ENCODE results near the gene ZFAND2B.
A peak's percentile ranks its signal among the peaks of the same experiment; 100 is the strongest.

ZFAND2B gene

DNA sequence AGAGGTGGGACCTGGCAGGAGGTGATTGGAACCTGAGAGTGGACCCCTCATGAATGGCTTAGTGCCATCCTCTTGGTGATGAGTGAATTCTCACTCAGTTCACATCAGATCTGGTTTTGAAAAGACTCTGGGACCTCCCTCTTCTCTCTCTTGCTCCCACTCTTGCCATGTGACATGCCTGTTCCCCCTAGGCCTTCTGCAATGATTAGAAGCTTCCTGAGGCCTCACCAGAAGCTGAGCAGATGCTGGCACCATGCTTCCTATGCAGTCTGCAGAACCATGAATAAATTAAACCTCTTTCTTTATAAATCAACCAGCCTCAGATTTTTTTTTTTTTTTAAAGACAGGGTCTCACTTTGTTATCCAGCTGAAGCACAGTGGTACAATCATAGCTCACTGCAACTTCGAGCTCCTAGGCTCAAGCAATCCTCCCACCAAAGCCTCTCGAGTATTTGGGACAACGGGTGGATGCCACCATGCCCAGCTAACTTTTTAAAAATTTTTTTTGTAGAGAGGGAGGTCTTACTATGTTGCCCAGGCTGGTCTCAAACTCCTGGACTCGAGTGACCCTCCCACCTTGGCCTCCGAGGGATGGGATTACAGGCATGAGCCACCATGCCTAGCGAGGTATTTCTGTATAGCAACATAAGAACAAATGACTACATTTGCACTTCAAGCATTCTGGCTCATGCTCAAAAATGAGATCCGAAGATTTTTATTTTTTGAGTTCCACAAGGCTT is 2.0 kb upstream of the ZFAND2B start:
- DNase-seq: no peak

DNA sequence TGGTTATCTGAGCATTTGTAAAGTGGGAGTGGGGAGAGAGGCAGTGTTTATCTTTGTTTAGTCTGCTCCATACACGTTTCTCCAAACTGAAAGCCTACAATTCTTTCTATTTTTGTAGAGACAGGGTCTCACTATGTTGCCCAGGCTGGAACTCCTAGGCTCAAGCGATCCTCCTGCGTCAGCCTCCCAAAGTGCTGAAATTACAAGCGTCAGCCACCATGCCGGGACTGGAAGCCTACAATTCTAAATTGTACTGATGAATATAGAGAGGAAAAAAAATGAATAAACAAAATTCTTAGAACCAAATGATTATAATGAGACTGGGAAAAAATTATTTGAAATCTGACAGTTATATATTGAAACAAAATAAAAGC is 1.4 kb upstream of the ZFAND2B start:
- no peak for DNase-seq

DNA sequence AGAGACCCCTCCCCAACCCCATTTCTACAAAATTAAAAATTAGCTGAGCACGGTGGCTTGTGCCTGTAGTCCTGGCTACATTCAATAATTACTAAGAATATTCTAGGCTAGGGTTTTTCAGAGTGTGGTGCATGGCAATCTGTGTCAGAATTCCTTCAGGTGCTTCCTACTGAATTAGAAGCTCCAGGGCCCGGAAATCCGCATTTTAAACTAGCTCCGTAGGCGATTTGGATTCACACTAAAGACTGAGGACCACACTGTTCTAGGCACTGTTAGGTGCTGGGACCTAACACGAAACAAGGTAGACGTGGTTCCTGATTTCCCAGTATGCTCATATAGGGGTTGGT is 628 bp upstream of the ZFAND2B start:
- DNase-seq: no peak

DNA sequence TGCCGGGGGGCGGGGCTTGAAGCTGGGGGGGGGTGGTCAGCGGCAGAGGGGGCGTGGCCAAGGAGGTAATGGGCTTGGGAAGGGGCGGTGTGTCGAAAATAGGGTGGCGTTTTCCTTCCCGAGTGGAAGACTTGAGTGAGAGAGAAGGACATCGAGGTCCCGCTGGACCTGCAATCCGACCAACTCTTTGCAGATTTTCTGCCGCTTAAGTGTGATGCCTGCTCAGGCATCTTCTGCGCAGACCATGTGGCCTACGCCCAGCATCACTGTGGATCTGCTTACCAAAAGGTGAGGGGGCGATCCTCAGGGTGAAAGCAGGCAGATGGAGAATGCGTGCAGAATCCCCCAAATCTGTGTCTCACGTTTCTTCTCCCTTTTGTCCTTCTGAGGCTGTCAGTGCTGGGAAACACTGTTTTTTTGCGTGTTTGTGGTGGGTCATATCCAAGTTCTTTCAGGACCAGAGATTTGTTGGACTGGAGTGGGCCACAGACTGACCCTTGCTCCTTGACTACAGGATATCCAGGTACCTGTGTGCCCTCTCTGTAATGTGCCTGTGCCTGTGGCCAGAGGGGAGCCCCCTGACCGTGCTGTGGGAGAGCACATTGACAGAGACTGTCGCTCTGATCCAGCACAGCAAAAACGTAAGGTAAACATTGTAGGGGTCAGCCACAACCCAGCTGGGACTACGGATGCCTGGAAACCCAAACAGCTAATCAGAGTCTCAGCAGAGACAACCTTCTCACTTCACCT is 727 bp downstream of the ZFAND2B start:
- DNase-seq: no peak

DNA sequence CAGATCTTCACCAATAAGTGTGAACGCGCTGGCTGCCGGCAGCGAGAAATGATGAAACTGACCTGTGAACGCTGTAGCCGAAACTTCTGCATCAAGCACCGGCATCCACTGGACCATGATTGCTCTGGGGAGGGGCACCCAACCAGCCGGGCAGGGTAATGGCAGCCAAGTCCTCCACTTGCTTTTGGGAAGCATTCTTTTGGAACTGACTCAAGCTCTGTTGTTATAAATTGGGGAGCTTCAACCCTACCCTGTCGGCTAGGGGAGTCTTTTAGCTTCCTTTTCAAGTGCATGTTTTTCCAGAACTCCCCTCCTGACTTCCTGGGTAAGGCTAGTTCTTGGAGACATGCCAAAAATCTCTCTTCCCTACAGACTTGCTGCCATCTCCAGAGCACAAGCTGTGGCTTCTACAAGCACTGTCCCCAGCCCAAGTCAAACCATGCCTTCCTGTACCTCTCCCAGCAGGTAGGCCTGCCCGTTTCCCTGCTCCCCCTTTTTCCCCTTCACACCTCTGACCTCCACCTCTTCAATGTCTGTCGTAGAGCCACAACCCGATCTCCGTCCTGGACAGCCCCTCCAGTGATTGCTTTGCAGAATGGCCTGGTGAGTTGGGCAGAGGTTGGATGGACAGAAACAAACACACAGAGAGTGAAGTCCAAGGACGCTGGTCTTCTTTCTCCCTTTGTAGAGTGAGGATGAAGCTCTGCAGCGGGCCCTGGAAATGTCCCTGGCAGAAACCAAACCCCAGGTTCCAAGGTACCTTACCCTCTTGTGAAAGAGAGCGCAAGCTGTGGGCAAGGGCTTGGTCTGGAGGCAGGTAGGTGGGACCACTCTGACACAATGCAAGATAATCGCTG is 1.5 kb downstream of the ZFAND2B start:
- no peak for DNase-seq

DNA sequence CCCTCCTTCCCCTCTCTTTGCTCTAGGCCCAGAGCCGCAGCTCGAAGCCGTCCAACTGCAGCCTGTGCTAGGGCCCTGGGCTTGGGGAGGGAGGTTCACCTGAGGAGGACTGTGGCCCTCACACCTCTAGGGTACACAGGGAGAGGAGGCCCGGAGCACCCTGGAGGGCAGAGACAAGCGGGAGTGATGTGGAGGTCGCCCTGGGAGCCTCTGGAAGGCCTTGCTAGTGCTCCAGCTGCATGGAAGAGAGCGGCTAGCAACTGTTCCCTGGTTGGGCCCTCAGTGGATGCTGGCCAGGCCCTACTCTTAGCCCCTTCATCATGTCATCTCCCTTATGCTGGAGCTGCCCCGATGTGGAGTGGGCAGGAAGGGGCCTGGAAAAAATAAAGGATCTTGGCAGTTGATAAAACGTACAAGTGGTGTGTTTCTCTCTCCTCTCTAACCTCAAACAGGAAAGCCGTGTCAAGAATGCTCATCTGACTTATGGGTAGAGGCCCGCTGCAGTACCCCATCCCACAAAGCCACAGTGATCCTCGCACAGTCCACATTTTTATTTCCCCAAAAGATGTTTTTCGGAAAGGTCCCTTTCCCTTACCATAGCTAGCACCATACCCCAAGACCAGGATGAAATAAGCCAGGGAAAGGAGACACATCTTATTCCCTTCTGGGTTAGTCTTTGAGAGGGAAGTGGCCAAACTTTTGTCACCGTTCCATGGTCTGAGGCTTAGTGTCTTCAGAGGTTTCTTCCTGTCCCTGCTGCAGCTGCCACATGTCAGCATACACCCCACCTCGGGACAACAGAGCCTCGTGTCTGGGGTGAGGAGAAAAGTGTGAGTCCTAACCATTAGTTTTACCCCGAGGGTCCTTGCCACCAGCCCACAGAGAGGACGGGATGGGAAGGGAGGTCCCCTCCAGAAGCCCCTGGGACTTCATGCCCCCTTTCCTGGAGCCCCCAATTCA is 2.9 kb downstream of the ZFAND2B start:
- DNase-seq: peak; percentile 72

DNA sequence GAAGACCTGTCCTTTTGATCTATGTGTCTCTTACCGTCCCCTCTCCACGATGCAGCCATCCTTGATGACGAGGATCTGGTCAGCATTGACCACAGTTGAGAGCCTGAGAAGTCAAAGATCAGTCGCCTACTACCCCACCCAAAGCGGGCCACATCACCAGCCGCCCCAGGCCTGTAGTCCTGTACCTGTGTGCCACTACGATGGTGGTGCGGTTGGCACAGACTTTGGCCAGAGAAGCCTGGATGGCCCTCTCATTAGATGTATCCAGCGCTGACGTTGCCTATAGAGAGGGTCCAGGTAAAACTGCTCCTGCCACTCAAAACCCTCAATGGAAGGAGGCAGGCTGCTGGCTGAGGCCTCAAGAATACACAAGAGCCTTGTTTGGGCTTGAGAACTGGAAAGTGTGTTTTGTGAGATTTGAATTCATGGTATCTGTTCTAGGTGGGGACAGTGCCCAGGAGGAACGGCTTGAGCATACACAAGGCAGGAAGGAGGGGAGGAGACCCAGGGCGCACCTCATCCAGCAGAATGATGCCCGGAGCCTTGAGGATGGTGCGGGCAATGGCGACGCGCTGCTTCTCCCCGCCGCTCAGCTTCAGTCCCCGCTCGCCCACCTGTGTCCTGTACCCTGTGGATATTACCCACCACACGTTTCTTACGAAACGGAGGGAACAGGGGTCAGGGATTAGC is 3.8 kb downstream of the ZFAND2B start:
- DNase-seq: no peak

DNA sequence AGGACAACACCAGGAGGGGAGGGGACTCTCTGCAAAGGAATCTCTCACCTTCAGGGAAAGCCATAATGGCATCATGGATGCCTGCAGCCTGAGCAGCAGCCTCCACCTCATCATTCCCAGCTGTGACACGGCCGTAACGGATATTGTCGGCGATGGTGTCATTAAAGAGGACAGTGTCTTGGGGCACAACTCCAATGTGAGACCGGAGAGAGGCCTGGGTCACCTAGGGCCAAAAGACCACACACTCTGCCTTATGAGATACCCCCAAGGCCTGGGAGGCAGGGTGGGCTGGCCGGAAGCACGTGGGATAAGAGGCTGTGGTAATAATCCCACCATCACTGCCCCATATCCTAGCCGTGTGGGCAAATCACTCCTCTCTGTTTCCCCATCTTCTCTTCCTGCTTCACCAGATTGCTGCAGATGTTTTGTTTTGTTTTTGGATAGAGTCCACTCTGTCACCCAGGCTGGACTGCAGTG is 4.3 kb downstream of the ZFAND2B start:
- DNase-seq: no peak

DNA sequence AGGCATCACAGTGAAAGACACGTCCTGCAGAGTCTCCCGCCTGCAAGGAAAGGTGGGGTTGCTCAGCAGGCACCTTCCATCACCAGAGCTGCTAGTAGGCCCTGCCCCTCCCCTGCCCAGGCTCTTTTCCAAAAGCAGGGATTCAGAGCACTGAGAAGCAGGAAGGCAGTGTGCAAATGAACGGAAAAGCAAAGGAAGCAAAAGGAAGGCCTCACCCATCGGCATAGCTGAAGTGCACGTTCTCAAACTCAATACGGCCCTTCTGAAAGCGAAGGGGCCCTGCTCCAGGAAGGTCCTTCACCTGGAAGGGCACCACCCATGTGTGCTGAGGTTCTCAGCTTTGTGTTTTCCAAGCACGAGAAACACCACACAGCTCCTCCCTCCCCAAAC is 6.4 kb downstream of the ZFAND2B start:
- no peak for DNase-seq

DNA sequence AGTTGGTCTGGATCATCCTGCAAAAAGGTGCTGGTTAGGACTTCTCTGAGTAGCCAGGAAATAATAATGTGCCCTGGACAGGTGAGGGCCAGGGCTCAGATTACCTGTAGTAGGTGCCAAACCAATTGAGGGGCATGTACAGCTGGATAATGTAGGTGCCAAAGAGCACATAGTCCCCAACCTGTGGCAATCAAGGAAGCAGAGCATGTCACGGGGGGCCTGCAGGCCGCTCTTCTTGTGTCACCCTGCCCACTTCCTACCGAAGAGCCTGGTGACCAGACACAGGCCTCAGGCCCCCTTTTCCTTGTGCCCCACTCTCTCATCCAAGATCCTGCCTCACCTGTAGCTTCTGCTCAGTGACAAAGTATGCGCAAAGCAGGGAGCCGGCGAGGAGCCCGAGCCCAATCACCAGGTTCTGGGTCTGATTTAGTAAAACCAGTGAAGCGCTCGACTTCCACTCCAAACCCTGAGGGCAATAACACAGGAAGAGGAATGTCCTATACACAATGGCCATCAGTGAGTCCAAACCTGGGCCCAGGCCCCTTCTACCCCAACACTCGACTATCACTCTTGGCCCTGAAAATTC is 7.0 kb downstream of the ZFAND2B start:
- no peak for DNase-seq

DNA sequence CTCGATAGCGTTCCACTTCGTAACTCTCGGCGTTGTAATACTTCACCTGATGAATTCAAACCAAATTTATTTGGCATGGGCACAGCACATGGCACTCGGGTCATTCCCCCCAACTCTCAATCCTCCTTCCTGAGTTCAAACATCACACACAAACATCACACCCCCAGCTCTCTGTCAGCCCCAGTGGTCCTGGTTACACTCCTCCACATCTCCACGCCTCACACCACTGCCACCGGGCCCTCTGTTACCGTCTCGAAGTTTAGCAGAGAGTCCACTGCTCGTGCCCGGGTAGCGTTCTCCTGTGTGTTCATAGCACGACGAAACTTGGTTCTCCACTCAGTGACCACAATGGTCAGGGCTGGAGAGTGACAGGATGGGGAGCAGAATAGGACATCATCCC is 7.6 kb downstream of the ZFAND2B start:
- no peak for DNase-seq

DNA sequence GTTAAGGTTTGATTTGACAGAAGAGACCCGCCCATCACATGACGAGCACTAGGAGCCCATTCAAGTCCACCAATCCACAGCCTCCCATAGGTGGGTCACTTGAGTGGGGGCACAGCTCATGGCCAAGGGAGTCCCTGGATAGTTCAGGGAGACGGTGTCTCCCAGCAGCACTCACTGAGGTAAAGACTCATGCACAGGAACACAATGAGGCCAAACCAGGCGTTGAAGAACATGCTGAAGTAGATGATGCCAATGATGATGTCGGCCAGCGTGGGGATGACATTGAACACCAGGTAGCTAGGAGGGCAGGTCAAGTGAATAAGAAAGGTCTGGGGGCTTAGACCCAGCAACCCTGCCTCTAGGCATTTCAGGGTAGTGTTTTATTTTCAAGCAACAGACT is 8.2 kb downstream of the ZFAND2B start:
- DNase-seq: no peak

DNA sequence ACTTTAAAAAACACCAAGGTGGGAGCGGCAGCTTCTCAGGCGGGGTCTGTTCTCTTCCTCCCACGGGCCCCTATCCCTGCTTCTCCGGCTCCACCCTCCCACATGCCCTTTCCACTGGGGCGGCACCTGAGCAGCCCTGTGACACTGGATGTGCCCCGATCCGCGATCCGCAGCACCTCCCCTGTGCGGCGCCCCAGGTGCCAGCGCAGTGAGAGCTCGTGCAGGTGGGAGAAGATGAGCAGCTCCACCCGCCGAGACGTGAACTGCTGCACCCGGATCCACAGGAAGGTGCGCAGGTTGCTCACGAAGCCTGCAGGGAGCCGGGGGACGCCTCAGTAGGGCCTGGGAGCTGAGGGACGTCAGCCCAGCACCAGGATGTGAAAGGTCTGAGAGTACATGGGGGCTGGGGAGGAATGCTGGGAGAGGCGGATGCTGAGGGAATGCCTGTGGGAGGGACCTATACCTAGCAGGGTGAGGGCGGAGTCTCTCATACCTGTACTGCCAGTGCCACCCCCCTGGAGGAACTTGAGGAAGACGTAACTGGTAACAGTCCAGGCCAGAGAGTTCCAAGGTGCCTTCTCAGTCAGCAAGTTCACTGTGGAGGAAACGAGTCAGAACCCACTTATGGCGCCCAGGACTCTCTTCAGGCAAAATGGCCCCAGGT is 9.4 kb downstream of the ZFAND2B start:
- no peak for DNase-seq

DNA sequence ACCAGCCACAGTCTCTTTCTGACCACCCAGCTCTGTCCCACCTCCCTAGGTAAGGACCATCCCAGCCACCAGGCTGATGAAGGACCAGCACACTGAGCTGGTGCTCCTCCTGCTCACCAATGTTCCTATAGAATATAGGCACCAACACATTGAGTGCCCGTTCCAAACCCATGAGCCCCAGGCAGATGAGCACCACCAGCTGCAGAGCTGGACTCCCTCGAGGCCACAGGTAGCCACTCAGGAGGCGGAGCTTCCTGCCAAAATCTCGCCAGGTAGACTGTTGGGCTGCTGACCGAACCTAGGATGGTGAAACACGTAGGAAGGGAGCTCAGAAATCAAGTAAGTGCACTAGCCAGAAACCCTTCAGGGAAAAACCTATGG is 9.9 kb downstream of the ZFAND2B start:
- DNase-seq: no peak

DNA sequence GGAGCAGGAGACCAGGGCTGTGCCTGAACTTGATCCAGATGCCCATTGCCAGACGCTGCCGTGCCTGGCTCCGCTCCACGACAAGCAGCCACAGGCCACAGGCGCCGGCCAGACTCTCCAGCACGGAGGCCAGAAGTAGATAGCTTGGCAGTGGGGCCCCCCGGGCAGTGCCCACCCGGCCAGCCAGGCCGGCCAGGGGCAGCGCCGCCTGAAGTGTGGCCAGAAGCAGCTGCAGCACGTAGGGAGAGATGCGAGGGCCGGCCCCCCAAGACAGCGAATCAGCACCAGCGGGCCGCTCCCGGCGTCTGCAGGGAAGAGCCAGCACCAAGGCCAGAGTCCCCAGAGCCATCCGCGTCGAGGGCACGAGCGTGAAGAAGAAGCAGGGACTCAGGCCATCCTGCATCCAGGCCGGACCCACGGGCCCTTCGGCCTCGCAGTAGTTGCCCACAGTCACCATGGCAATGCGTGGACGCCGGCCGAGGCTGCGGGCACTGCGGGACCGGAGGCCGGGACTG is 11.7 kb downstream of the ZFAND2B start:
- DNase-seq: no peak

DNA sequence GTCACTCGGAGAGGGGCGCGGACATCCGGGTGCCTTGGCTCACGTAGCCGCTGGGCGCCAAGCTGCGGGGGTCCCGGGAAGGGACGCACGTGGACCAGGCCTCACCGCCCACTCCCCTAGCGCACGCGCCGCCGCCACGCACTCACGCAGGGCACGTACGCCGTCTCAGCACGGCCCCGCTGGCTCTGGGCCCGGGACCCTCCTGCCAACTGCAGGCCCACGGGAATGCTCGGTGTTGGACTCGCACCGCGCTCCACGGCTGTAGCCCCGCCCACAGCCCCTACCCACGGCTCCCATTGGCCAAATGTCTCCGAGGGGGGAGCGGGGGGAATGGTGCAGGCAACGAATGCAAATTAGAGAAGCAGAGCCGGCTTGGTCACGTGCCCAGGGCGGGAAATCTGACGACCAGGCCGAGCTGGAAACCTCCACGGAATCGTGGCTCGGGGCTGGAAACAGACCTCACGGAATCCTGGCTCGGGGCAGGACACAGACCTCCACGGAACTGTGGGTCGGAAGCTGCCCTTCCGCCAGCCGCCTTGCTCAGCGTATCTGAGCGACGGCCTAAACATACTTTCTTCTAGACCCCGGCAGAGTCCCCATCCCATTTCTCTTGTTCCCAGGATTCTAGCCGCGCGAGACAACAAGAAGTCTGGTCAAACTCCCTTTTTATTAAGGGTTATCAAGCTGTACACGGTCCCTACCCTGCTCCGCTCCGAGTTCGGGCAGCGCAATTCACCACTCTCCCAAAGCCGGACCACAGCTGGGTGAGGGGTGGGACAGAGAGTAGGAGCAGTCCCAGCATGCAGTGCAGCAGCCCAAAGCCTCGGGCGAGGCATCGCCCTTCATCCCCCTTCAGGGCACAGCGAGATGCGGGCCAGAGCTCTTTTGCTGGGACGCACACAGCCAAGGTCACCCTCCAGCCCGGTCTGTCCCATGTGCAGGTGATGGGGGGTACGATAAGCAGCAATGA is 12.4 kb downstream of the ZFAND2B start, which contains the start of gene ABCB6:
TSS of gene ABCB6 (minus strand) at position 227 of the 970 bp plus-strand sequence. CDS start 285 bp downstream, outside the sequence.
- no peak for DNase-seq

DNA sequence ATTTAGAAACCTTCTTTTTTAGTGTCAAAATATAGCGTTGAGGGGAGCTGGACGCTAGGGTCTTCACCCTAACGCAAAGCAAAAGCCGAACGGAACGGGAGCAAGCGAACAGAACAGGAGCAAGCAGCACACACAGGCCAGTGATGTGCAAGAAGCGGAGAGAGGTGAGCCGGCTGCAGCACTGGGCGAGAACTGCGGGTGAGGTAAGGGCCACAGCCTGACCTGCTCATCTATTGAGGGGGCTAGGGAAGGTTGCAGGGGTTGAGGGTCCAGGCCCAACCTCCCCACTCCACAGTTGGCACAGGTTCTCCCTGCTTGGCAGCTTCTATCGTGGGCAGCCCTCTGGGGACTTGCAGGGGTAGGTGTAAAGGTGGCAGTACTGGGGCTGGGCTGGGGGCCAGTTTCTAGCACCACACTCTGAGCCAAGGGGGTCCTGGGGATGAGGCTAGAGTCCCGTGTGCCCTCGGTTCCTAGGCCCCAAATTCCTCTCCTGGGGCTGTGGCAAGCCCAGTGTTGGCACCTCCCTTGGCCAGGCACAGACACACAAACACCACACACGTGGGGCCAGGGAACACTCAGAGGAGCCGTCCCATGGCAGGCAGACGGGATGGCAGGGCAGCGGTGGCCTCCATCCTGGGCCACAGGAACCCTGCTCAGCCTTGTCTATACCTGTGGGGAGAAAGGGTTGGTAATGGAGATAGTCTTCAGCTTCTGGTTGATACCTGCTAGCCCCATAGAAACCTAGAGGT is 13.4 kb downstream of the ZFAND2B start:
- DNase-seq: no peak

DNA sequence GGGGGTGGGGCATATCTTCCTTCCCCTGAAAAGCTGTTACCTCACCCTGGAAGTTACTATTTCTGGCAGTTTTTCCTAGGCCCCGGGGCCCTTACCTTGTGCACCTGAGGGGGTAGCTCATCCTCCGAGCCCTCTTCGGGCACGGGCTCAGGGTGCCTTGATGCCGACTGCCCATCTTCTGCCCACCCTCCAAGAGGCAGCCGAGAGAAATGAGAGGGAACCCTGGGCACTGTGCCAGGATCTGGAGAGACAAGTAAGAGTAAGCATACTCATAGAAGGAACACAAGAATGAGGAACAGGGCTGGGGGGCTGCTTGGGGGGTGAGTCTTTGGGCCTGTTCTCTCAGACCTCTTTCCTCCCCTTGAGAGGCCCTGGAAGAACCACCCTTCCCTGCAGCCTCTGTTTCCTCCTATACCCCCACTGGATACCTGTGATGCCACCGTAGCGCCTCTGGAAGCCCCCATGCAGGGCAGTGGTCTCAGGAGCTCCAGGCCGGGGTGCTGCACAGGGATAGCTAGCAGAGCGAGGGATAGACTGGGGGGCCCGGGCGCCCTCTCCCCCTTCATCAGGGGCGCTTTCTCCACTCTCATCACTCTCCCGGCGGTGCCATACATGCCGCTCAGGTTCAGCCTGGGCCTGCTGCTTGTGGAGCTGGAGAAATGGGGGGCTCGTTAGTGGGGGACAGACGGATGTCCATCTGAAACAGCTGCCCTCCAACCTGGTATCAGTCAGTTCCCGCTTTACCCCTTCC is 14.2 kb downstream of the ZFAND2B start:
- no peak for DNase-seq

Data from GDM1 (cell line).